Right ventricle myocardium superior (tissue), 1 donor: ENCODE data around the gene VPS8. TPM values are rescaled to one million over a fixed set of nuclear protein-coding genes. Genes with fewer than 3 reads are reported as not detected.
"Not testable (repeated sequence)": the region's sequence is repeated elsewhere in the genome, so short reads cannot be mapped to it uniquely, and the experiment has no call there.

Experiments
- ATAC-seq: fragments of 200-7000 bp; cut with Tn5 transposase; one replicate; pipeline ENCODE4 v1.9.1; 2020; ENCODE audit warnings: mild to moderate bottlenecking; ENCODE audit not compliant: poor library complexity
- DNase-seq: peaks from one replicate; pipeline ENCODE4 v3.0.0-alpha.2; 2020
- intact Hi-C: fragments of 100-400 bp; cut with DNase I; formaldehyde crosslinking; loops from one replicate; pipeline ENCODE4 v1.11.2; 2022
- total RNA-seq: library from RNA; stranded (reverse); fragmentation: NEBNext Ultra II Directional; extraction: Animal tissue kit (Norgen Biotek cat#: 25700); gene quantifications from one replicate; pipeline ENCODE4 v1.2.1, GENCODE V29; 2021
- donor health status: DM: no; HTN: yes; CAD: no; lungs with severe emphysema.

The VPS8 gene
- total RNA-seq, 1 donor from 2014 or later: 51.5 TPM

- intact Hi-C loops: no loop called here
- ATAC-seq: no peak
- no peak for DNase-seq
Observed at GRCh38 chr3:184896336-184896735, 84.4 kb downstream of the VPS8 start.

DNA sequence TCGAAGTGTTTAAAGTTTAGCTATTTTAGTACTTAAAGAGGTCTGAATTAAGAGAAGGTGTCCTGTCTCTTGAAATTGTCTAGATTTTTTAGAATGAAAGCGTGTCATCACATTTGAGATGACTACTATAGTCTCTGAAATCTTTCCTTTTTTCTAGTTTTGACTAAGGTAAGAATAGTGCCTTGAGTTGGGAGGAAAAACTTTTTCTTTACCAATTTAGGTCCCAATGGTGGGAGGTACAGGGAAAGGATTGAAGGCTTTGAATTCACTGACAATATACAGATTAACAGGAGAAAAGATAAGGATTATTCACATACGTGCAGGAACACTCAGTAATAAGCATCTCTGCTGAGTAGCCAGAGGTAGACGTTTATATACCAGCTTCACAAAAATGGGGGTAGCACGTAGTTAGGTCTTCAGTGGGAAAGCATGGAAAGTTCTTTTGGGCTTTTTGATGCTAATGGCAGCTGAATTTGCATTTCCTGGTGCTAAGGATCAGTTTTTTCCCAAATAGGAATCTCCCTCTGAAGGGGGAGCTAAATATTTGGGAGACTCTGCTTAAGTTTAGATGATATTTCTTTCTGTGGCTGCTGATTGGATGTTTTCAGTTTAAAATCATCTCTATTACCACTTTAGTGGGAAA, 88.1 kb downstream of the VPS8 start:
- no peak for ATAC-seq
- no peak for DNase-seq
- intact Hi-C loops: no loop called here

DNA sequence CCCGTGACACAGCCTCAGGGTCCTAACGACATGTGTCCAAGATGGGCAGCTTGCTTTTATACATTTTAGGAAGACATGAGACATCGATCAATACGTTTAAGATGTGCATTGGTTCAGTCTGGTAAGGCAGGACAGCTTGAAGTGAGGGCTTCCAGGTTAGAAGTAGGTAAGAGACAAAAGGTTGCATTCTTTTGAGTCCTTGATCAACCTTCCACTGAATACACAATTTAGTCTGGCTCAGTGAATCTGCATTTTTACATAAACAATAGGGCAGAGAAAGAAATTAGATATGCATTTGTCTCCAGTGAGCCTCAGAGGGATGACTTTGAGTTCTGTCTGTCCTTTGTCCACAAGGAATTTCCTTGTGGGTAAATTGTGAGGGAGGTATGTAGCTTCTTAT, 95.1 kb downstream of the VPS8 start:
- DNase-seq, intact Hi-C loops, ATAC-seq: not testable (repeated sequence)

DNA sequence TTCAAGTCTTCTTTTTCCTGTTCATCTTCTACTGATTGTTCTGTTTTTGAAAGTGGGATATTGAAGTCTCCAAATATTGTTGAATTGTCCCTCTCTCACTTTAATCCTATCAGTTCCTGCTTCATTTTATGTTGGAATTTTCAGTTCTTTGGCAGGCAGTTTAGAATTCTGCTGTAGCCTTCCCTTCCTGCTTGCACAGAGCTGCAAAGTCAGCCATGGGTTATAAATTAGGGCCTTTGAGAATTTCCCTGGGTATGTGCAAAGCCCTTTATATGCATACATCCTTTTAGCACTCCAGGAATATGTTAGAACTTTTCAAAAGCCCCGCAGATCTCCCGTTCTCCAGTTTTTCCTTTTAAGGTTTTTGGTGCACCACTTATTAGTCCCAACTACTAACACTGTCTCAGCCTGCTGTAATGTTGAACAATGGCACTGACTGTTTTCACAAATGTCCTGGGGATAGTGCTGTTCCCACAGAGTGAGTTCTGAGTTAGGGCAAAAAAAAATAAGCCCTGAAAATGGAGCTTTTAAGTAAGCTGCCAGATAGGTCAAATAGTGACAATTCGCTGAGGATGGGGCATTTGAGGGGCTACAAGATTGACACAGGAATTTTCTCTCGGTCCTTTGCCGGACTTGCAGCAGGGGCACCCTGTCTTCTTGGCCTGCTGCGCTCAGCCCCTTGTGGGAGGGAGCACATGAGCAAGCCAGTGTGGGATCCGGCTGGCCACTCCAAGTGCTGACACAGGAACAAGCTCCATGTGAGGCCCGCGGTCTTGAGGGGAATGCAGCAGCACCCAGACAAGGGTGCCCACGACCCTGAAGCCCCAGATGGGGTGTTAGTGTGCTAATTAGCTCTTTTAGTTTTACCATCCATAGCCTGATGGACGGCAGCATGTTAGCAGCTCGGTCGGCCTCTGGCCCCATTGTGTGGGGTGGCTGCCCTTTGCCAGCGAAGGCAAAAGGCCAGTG, 96.0 kb downstream of the VPS8 start:
- ATAC-seq: peak; percentile 29
- DNase-seq: peak; percentile 50

GRCh38 chr3:184908859-184909258, 96.9 kb downstream of the VPS8 start:
- intact Hi-C loops: no loop called here
- ATAC-seq (no peak), DNase-seq (no peak)

More for the DNA sequence above, 96.0 kb downstream of the VPS8 start:
- intact Hi-C loops: no loop called here

GRCh38 chr3:184910664-184911063, 98.7 kb downstream of the VPS8 start:
- DNase-seq (no peak), ATAC-seq (no peak)
- intact Hi-C loops: no loop called here

GRCh38 chr3:184911570-184911969, 99.6 kb downstream of the VPS8 start:
- DNase-seq (no peak), ATAC-seq (no peak)
- intact Hi-C loops: no loop called here

DNA sequence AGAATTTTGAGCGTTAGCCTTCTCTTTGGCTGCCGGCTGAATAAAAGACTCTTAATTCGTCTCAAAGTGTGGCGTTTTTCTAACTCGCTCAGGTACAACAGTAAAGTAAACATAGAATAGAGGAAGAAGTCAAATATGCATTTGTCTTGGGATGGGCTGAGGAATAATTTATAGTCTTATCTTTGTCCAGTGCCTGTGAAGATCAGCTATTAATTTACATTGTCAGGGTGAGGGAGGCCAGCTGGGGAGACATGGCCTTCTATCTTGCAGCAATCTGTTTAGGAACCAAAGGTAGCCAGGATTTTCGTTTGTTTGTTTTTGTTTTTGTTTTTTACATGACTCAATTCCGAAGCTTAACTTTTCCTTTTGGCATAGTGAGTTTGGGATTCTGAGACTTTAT, 100.2 kb downstream of the VPS8 start:
- intact Hi-C loops: no loop called here
- DNase-seq (no peak), ATAC-seq (no peak)

DNA sequence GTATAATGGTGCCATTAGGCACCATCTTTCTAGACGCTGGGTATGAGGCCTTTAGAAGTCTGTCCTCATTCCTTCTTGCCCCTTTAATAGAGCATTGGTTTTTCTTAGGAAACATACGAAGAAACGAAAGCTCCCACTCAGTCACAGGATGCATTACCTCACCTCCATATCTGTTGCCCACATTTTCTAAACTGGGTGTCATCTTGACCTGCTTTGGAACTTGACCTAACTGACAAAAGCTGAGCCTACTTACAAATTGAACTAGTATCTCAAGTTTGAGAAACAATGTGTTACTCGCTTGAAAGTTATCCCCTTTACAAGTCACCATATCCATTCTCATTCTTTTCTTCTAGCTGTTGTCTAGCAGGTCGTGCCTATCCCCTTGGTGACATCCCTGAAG, 102.7 kb downstream of the VPS8 start:
- no peak for ATAC-seq
- intact Hi-C loops: no loop called here
- no peak for DNase-seq

GRCh38 chr3:184918750-184919149, 106.8 kb downstream of the VPS8 start:
- intact Hi-C loops: no loop called here
- DNase-seq (no peak), ATAC-seq (no peak)

- DNase-seq: no peak
- ATAC-seq: no peak
- intact Hi-C loops: no loop called here
Observed at GRCh38 chr3:184919651-184920050, 107.7 kb downstream of the VPS8 start.

DNA sequence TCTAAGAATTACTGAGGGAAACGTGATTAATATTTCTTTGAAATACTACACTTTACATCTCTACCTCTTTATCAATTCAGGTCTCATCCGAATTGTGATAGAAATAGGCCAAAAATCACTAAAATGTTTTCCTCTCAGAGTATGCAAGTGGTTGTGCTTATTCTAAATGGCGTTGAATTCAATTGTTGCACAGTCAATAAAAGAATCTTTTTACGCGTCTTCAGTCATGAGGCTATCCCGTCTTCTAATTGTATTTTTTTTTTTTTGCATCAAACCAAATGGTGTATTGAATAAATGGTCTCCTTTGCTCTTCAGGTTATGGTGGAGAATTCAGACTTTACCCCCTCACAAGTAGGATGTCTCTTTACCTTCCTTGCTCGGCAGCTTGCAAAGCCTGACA, 112.6 kb downstream of the VPS8 start:
- ATAC-seq (no peak), DNase-seq (no peak)
- intact Hi-C loops: no loop called here

GRCh38 chr3:184927796-184928315, 115.9 kb downstream of the VPS8 start:
- intact Hi-C loops: no loop called here
- no peak for DNase-seq
- no peak for ATAC-seq

- DNase-seq (no peak), ATAC-seq (no peak)
- intact Hi-C loops: no loop called here
Observed at GRCh38 chr3:184932777-184933176, 120.8 kb downstream of the VPS8 start.

DNA sequence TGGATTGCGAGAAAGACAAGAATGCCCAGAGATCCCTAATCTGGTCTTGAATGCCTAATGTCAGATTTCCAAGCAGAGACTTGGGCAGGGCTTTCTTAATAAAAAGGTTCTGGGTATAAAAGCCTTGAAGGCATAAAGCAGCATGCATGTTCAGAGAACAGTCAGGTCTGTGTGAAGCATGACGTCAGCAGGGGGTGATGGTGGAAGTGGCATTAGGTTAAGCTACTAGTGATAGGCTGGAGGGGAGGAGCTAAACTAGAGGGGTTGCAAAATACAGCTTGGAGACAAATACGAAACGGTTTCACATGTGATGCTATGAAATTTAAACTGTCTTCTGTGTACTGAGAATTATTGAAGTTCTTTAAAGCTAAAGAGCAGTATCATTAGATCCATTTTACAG, 125.6 kb downstream of the VPS8 start:
- intact Hi-C loops: no loop called here
- no peak for ATAC-seq
- DNase-seq: no peak

DNA sequence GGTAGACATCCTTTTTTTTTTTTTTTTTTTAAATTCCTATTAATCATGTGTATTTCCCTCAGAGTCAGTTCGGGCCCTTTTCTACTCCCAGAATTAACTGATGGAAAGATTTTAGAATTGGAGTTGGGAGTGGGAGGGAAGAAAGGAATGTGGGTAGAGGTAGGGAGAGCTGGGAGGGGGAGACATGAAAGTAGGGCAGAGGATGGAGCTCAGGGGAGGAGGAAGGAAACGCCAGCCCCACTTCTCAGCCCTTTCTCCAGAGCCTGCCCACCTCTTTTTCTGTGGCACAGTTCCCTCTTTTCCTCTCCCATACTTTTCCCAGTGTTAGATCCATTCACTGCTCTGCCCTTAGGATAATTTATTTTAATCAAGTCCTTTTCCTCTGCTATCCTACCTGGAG, 129.4 kb downstream of the VPS8 start:
- no peak for DNase-seq
- intact Hi-C loops: no loop called here
- ATAC-seq: no peak

DNA sequence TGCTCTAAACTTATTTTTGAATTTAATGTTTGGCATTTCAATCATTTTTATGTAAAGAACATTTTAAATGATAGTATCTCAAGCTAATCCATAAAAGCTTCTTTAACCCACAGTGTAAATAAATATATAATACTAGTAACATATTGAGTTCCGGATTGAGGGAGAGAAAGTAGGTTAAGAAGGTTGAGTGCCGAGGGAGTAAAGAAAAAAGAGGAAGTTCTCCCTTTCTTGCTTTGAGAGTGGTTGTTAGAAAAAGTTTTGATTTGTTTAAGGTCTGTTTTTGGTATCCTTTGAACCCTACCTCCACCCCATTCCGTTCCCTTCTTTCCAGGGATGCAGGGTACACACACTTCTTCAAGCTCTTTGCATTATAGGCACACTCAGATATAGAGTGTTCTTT, 130.8 kb downstream of the VPS8 start:
- no peak for ATAC-seq
- intact Hi-C loops: no loop called here
- no peak for DNase-seq

DNA sequence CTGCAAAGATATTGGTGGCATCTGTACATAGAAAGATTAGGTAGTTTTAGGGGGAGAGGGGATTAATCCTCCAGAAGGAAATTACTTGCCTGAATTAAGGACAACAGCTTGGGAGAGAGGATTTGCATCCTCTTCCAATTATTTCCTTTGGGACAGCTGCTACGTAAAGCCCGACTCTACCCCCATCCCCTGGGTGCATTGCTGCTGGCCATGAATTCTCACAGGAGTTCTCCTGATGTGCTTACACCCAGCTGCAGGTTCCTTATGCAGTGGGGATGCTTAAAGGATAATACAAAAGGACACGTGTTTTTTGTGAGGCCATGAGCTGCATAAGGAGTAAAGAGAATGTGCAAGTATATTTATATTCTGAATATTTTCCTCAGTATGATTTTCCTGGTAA, 132.3 kb downstream of the VPS8 start:
- intact Hi-C loops: no loop called here
- no peak for ATAC-seq
- no peak for DNase-seq

DNA sequence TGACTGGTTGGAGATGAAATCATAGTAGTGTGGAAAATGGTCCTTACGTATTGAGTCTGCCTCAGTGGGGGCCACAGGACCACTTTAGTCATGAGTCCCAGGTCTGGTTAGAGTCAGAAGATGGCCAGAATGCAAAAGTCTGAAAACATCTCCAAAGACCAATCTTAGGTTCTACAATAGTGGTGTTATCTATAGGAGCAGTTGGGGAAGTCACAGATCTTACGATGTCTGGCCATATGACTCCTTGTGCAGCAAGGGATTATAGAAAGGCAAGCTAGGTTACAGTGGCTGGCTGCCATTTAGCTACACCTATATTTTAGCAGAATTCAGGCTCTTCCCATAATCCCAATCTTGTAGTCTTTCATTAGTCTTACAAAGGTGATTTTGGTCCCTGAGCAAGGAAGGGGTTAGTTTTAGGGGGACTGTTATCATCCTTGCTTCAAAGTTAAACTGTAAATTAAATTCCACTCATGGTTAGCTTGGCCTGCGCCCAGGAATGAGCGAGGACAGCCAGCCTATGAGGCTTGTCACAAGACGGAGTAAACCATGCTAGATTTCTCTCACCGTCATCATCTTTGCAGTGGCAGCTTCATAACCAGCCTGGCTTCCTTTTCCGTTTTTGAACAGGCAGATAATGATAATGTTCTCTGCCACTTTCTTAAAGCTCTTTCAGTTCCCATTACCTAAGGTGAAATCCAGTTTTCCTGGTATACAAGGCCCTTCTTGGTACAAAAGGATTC, 134.1 kb downstream of the VPS8 start:
- peak; percentile 41 for DNase-seq
- ATAC-seq: peak; percentile 51
- intact Hi-C loops: no loop called here
